GM21529 (cell line): Measurements from ENCODE around the gene TRAF5.
"Not testable (repeated sequence)": the region's sequence is repeated elsewhere in the genome, so short reads cannot be mapped to it uniquely, and the experiment has no call there.

Source experiments
- ATAC-seq: cut with Tn5 transposase; IDR thresholded peaks from one replicate; pipeline ENCODE4 v1.9.1; 2021; ENCODE audit not compliant: unreplicated experiment

TRAF5 gene

DNA sequence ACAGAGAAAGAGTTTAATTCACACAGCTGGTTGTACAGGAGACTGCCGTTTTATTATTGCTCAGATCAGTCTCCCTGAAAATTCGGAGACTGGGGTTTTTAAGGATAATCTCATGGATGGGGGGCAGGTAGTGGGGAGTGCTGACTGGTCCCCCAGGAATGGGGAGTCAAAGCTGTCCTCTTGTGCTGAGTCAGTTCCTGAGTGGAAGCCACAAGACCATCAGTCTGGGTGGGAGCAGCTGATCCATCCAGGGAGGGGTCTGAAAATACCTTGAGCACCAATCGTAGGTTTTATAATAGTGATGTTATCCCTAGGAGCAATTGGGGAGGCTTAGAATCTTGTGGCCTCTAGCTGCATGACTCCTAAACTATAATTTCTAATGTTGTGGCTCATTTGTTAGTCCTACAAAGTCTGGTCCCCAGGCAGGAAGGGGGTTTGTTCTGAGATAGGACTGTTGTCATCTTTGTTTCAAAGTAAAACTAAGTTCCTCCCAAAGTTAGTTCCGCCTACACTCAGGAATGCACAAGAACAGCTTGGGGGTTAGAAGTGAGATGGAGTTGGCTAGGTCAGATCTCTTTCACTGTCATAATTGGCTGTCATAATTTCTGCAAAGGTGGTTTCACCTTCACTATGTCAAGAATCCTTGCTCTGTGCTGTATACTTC lies 50.3 kb downstream of the TRAF5 start:
- ATAC-seq, result no peak

DNA sequence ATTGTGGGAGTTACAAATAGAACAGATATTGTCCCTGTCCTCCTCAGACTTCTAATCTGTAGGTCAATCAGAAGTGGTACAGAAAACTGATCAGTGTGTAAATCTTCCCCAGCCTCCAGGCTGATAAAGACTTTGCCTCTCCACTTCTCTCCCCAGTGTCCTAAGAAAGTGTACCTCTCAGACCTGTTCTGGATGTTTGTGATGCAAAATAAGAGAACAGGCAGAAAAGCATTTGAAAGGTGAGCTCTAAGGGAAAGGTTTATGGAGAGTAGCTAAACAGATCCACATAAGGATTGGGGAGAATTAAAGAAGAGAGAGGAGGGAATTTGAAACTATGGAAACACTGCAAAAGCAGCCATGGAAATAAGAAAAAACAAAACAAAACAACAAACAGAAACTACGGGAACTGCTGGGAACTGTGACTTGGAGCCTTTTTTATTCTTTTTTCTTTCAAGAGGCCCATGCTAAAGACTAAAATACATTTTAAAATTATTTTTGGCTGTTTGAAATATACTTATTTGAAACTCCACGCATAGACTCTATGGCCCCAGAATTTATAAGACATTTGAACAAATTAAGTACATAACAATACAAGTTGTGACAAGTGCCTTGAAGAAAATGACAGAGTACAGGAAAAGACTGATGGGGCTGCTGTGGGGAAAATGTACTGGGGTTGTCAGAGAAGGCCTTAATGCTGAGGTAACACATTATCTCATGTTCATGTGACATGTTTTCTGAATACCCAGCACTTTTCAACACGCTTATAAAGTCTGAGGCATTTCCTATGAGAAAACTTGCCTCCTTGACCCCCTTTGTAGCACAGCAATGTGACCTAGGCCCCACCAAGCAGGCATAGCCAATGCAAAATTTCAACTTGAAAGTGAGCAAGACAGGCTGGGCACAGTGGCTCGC lies 51.2 kb downstream of the TRAF5 start:
- no peak for ATAC-seq

- ATAC-seq, result no peak
These were observed 52.2 kb downstream of the TRAF5 start for GRCh38 chr1:211378844-211379243.

DNA sequence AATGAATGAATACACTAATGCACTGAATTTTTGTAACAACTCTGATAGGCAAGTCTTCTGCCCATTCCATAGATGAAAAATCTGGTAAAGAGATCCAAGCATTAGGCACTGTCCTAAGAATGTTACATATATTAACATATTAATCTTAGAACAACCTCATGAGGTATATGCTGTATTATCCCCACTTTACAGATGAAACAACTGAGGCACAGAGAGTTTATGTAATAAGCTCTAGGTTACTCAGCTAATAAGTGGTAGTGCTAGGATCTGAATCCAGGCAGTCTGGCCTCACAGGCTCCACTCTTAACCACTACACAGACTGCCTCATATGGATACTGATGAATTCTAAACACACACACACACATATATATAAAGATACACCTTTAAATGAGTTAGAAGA lies 52.8 kb downstream of the TRAF5 start:
- ATAC-seq, result no peak

DNA sequence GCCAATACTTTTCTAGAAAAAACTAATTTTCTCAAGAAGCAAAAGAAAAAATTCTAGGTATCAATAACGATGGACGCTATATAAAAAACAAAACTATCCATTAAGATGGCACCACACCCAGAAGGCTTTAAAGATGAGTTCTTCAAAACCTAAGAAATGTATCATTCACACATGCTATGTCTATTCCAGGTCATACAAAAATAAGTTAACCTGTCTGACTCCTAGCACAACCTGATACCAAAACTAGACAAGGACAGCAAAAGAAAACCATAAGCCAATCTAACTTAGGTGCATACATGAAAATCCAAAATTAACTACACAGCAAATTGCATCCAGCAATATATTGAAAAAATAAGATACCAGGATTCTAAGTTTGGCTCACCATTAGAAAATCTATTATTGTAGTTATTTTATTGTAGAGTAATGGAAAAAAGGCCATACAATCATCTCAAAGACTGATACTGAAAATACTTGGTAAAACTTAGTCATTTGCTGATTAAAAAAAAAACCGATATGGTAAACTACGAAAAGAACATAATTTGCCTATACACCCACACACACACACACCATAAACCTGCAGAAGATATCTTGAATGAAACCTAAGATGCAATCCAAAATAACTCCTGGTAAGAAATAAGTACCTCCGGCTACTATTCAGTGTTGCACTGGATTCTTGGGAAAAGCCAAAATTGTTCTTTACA lies 55.0 kb downstream of the TRAF5 start:
- ATAC-seq, result peak; percentile 30

DNA sequence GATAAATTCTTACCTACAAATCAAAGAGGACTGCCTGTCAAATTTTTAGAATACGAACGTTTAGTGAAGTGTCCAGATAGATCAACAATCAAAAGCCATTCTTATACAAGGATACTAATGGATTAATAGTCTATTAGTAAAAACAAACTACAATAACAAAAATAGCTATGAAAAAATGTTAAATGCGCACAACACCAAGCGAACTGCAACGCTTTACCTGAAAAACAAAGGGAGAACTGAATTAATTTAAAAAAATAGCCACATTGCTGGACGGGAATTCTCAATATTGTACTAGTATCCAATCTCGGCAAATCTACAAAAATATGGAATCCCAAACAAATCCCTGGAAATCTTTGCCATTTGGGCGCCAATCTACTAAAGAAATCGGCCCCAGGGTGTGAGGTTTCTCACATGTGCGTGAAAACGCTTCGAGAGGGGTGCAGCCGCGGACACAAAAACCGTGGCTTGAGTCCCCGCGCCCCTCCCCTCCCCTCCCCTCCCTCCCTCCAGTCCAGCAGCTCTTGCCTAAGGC lies 55.6 kb downstream of the TRAF5 start:
- no peak for ATAC-seq

GRCh38 chr1:211382714-211383480 lies 56.3 kb downstream of the TRAF5 start:
- ATAC-seq, result peak; percentile 97

- no peak for ATAC-seq
These were observed 57.9 kb downstream of the TRAF5 start for GRCh38 chr1:211384524-211384923.

- no peak for ATAC-seq
These were observed 60.3 kb downstream of the TRAF5 start for GRCh38 chr1:211386921-211387320.

- not testable (repeated sequence) for ATAC-seq
These were observed 64.2 kb downstream of the TRAF5 start for GRCh38 chr1:211390829-211391228.

DNA sequence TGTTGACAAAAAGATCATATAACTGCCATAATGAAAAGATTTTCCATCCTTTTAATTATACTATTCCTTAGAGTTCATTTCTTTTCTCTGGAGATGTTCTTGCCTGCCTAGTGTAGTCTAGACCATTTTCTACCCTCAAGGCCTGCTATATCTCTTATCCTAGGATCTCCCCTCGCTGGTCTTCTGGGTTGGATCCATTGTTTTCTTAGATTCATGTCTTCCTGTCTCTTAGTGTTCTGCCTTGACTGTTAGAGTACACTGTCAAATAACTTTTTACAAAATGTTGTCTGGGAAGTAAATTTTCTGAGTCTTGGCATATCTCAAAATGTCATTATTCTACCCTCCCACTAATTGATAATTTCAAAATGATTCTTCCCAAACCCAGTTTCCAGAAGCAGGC lies 66.6 kb downstream of the TRAF5 start:
- no peak for ATAC-seq

DNA sequence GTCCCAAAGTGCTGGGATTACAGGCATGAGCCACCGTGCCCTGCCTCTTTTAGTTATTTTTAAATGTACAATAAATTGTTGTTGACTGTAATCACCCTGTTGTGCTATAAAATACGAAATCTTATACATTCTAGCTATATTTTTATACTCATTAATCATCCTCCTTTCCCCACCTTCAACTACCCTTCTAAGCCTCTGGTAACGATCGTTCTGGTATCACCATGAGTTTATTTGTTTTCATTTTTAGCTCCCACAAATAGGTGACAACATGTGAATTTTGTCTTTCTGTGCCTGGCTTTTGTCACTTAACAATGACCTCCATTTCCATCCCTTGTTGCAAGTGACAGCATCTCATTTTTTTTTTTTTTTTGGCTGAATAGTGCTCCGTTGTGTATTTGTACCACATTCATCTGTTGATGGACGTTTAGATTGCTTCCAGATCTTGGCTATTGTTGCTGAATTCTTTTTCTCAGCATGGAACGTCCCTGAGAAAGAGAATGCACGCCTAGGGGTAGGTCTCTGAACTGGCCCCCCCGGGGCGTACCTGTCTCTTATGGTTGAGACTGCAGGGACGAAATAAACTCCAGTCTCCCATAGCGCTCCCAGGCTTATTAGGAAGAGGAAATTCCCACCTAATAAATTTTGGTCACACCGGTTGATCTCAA lies 71.8 kb downstream of the TRAF5 start:
- not testable (repeated sequence) for ATAC-seq

GRCh38 chr1:211399851-211400393 lies 73.3 kb downstream of the TRAF5 start:
- not testable (repeated sequence) for ATAC-seq

- ATAC-seq, result not testable (repeated sequence)
These were observed 75.1 kb downstream of the TRAF5 start for GRCh38 chr1:211401751-211402150.

DNA sequence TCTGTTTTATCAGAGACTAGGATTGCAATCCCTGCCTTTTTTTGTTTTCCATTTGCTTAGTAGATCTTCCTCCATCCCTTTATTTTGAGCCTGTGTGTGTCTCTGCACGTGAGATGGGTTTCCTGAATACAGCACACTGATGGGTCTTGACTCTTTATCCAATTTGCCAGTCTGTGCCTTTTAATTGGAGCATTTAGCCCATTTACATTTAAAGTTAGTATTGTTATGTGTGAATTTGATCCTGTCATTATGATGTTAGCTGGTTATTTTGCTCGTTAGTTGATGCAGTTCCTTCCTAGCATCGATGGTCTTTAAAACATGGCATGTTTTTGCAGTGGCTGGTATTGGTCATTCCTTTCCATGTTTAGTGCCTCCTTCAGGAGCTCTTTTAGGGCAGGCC lies 79.5 kb downstream of the TRAF5 start:
- not testable (repeated sequence) for ATAC-seq

- not testable (repeated sequence) for ATAC-seq
These were observed 81.1 kb downstream of the TRAF5 start for GRCh38 chr1:211407749-211408148.

DNA sequence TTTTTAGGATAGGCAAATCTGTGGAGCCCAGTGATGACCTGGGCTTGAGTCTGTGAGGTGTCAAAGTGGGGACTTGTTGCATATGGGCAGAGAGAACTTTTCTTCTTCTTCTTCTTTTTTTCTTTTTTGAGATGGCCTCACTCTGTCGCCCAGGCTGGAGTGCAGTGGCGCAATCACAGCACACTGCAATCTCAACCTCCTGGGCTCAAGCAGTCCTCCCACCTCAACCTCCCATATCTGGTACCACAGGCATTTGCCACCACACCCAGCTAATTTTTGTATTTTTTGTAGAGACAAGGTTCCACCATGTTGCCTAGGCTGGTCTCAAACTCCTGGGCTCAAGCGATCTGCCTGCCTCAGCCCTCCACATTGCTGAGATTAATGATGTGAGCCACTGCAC lies 85.0 kb downstream of the TRAF5 start:
- no peak for ATAC-seq

GRCh38 chr1:211415700-211416099 lies 89.1 kb downstream of the TRAF5 start:
- no peak for ATAC-seq

GRCh38 chr1:211416246-211416627 lies 89.6 kb downstream of the TRAF5 start:
- ATAC-seq, result not testable (repeated sequence)
